Astrocyte (in vitro differentiated cells and primary cell): ENCODE measurements around the gene DDR2. TPM values are rescaled to one million over a fixed set of nuclear protein-coding genes. Genes with fewer than 3 reads are reported as not detected.

Source experiments
- DNase-seq: peaks from one replicate; pipeline ENCODE4 v3.0.0-alpha.2; 2010; ENCODE audit warnings: low read depth
- FAIRE-seq: peaks from 2 replicates; lab custom pipeline; 2011; peaks lifted over from hg19 to GRCh38; lab: Jason Lieb, UNC
- H2AFZ ChIP-seq: 2 replicates; pipeline ENCODE4 v1.6.0; 2012; ENCODE audit warnings: low read depth, low read length, inconsistent platforms
- H3K27ac ChIP-seq: 2 replicates; pipeline ENCODE4 v1.5.1; 2011; ENCODE audit warnings: low read depth, low read length, inconsistent platforms
- H3K27me3 ChIP-seq: 2 replicates; pipeline ENCODE4 v1.6.0; 2011; ENCODE audit warnings: low read length, inconsistent platforms; ENCODE audit not compliant: insufficient read depth
- H3K36me3 ChIP-seq: 2 replicates; pipeline ENCODE4 v1.5.1; 2011; ENCODE audit warnings: low read length, inconsistent platforms; ENCODE audit not compliant: insufficient read depth
- H3K4me1 ChIP-seq: 2 replicates; pipeline ENCODE4 v1.5.1; 2011; ENCODE audit warnings: low read length, inconsistent platforms; ENCODE audit not compliant: insufficient read depth
- H3K4me2 ChIP-seq: 2 replicates; pipeline ENCODE4 v1.6.0; 2012; ENCODE audit warnings: low read length, inconsistent platforms
- H3K4me3 ChIP-seq: 2 replicates; pipeline ENCODE4 v1.5.1; 2011; ENCODE audit warnings: low read depth, mild to moderate bottlenecking, low read length, inconsistent platforms; ENCODE audit not compliant: insufficient read depth
- H3K79me2 ChIP-seq: 2 replicates; pipeline ENCODE4 v1.6.0; 2012; ENCODE audit warnings: mild to moderate bottlenecking, low read length, inconsistent platforms; ENCODE audit not compliant: insufficient read depth
- H3K9ac ChIP-seq: 2 replicates; pipeline ENCODE4 v1.6.0; 2012; ENCODE audit warnings: mild to moderate bottlenecking, low read length, inconsistent platforms
- H3K9me3 ChIP-seq: 2 replicates; pipeline ENCODE4 v1.5.1; 2012; ENCODE audit warnings: low read depth, mild to moderate bottlenecking, low read length, inconsistent platforms; ENCODE audit not compliant: insufficient read depth
- H4K20me1 ChIP-seq: 2 replicates; pipeline ENCODE4 v1.6.0; 2012; ENCODE audit warnings: low read length, inconsistent platforms; ENCODE audit not compliant: insufficient read depth
- H3K27ac Mint-ChIP-seq: one replicate; pipeline ENCODE4 v1.8.0; 2021; ENCODE audit warnings: mild to moderate bottlenecking, mixed read lengths; ENCODE audit not compliant: unreplicated experiment
- H3K27me3 Mint-ChIP-seq: one replicate; pipeline ENCODE4 v1.8.0; 2021; ENCODE audit warnings: low read depth, mixed read lengths; ENCODE audit not compliant: unreplicated experiment
- H3K36me3 Mint-ChIP-seq: one replicate; pipeline ENCODE4 v1.8.0; 2021; ENCODE audit warnings: low read depth, mixed read lengths; ENCODE audit not compliant: unreplicated experiment
- H3K4me1 Mint-ChIP-seq: one replicate; pipeline ENCODE4 v1.8.0; 2021; ENCODE audit warnings: low read depth, mixed read lengths; ENCODE audit not compliant: unreplicated experiment
- H3K4me3 Mint-ChIP-seq: one replicate; pipeline ENCODE4 v1.8.0; 2021; ENCODE audit warnings: mild to moderate bottlenecking, moderate library complexity, mixed read lengths; ENCODE audit not compliant: unreplicated experiment
- H3K9me3 Mint-ChIP-seq: one replicate; pipeline ENCODE4 v1.8.0; 2021; ENCODE audit warnings: mild to moderate bottlenecking, mixed read lengths; ENCODE audit not compliant: unreplicated experiment
- CTCF ChIP-seq: IDR thresholded peaks from 2 replicates; pipeline ENCODE4 v1.5.1; 2011; ENCODE audit warnings: low read depth, mild to moderate bottlenecking, inconsistent platforms, low read length, moderate library complexity; ENCODE audit not compliant: insufficient read depth
- EZH2 ChIP-seq: IDR thresholded peaks from 2 replicates; pipeline ENCODE4 v1.6.1; 2012; ENCODE audit warnings: mild to moderate bottlenecking, low read length, inconsistent platforms; ENCODE audit not compliant: insufficient read depth
- total RNA-seq: library from RNA; stranded (reverse); gene quantifications from 2 replicates; pipeline ENCODE4 v1.2.1, GENCODE V29; 2021

Gene DDR2
- total RNA-seq, 1 donor from 2014 or later = 15.3 TPM

- no peaks in the 10 kb centered on the region for H3K9me3 ChIP-seq
- H3K4me2 ChIP-seq = no peak overlapping the region
- TF ChIP-seq EZH2 = no peak
- TF ChIP-seq CTCF = no peak
- no peaks in the 10 kb centered on the region for H3K27me3 ChIP-seq
- peaks cover 6% of the 10 kb centered on the region for H3K4me1 Mint-ChIP-seq
- no peak for DNase-seq
- no peaks in the 10 kb centered on the region for H4K20me1 ChIP-seq
- no peak overlapping the region for H3K27ac ChIP-seq
- no peak overlapping the region for H2AFZ ChIP-seq
- no peaks in the 10 kb centered on the region for H3K9me3 Mint-ChIP-seq
- H3K4me3 Mint-ChIP-seq = no peak overlapping the region
- peaks cover 2% of the 10 kb centered on the region for H3K27me3 Mint-ChIP-seq
- no peaks in the 10 kb centered on the region for H3K36me3 ChIP-seq
- H3K4me1 ChIP-seq = peaks cover 14% of the 10 kb centered on the region
- no peaks in the 10 kb centered on the region for H3K36me3 Mint-ChIP-seq
- no peaks in the 10 kb centered on the region for H3K79me2 ChIP-seq
- no peak overlapping the region for H3K27ac Mint-ChIP-seq
- FAIRE-seq = no peak
- H3K4me3 ChIP-seq = no peak overlapping the region
- H3K9ac ChIP-seq = no peak overlapping the region
Measured at GRCh38 chr1:162823771-162824525, 191.7 kb downstream of the DDR2 start.

GRCh38 chr1:162829268-162829667 is 197.0 kb downstream of the DDR2 start:
- Mint-ChIP-seq H3K9me3 (no peaks in the 10 kb centered on the region), H3K27ac (no peak overlapping the region), H3K4me1 (no peaks in the 10 kb centered on the region), H3K36me3 (no peaks in the 10 kb centered on the region), H3K27me3 (no peaks in the 10 kb centered on the region), H3K4me3 (no peak overlapping the region)
- Histone ChIP-seq H3K36me3 (no peaks in the 10 kb centered on the region), H3K9ac (no peak overlapping the region), H4K20me1 (no peaks in the 10 kb centered on the region), H3K79me2 (no peaks in the 10 kb centered on the region), H3K27ac (no peak overlapping the region), H3K4me2 (no peak overlapping the region), H3K9me3 (no peaks in the 10 kb centered on the region), H3K4me1 (no peaks in the 10 kb centered on the region), H3K27me3 (no peaks in the 10 kb centered on the region), H3K4me3 (no peak overlapping the region), H2AFZ (no peak overlapping the region)
- no peak for DNase-seq
- TF ChIP-seq CTCF (no peak), EZH2 (no peak)
- FAIRE-seq = no peak

- Mint-ChIP-seq H3K27ac (no peak overlapping the region), H3K4me3 (no peak overlapping the region), H3K4me1 (no peaks in the 10 kb centered on the region), H3K27me3 (no peaks in the 10 kb centered on the region), H3K36me3 (no peaks in the 10 kb centered on the region), H3K9me3 (no peaks in the 10 kb centered on the region)
- no peaks in the 10 kb centered on the region for H3K27me3 ChIP-seq
- no peak for DNase-seq
- no peak overlapping the region for H3K4me2 ChIP-seq
- TF ChIP-seq CTCF (no peak), EZH2 (no peak)
- H3K79me2 ChIP-seq = no peaks in the 10 kb centered on the region
- no peak overlapping the region for H3K9ac ChIP-seq
- no peaks in the 10 kb centered on the region for H4K20me1 ChIP-seq
- H3K36me3 ChIP-seq = no peaks in the 10 kb centered on the region
- no peak overlapping the region for H3K4me3 ChIP-seq
- H3K4me1 ChIP-seq = no peaks in the 10 kb centered on the region
- H2AFZ ChIP-seq = no peak overlapping the region
- FAIRE-seq = no peak
- H3K27ac ChIP-seq = no peak overlapping the region
- H3K9me3 ChIP-seq = no peaks in the 10 kb centered on the region
Measured at GRCh38 chr1:162832470-162832869, 200.2 kb downstream of the DDR2 start.
